NCI-H774 (cell line): ENCODE results near the gene SPNS1.
"Not testable (repeated sequence)": the region's sequence is repeated elsewhere in the genome, so short reads cannot be mapped to it uniquely, and the experiment has no call there.

ENCODE experiments used
- DNase-seq: peaks from one replicate; lab custom pipeline; 2025; lab: John Stamatoyannopoulos, UW

The SPNS1 gene

DNA sequence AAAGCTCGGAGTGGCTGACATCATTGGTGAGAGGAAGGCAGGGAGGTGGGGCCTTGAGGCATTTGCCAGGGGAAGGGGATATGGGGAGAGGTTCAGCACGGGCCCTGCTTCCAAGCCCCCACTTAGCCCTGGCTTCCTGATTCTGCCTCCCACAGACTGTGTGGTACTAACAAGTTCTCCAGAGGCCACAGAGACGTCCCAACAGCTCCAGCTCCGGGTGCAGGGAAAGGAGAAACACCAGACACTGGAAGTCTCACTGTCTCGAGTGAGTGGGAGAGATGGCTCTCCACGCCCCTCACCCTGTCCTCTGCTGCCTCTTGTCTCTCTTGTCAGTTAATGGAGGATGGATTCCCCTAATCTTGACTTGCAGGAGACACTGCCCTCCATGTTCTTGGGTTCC is 15.7 kb upstream of the SPNS1 start:
- DNase-seq, result no peak

DNA sequence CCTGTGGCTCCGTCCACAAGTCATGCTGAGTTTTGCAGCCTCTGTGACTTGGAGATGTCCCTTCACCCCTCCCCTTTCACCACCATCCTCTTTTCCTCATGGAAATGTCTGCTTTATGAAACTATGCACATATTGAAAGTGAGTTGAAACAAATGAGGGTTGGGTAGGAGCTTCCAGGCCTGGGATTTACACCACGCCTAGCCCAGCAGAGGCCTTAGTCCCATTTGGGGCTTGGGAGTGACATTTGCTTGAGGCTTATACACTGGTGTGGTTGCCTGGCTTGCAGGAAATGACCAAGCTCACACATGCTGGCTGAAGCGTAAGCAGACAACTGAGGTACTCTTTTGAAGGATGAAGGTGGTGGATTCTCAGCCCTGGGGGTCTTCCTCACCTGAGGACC is 10.5 kb upstream of the SPNS1 start:
- no peak for DNase-seq

DNA sequence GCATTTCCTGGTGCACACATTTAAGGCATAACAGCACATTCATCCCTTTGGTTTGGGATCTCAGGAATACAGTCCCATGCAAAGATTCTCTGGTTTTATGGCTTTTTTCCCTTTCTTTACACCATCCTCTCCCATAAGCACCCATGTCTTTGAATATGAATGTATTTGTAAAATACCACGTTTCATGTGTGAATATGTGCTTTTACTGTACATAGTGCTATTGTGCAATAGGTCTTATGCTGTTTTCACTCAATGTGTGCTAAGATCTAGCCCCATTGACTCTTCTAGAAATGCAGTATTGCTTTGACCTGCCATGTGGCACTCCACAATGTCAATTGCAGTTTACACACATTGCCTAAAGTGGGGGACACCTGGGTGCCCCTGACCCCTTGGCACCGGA is 10.1 kb upstream of the SPNS1 start:
- no peak for DNase-seq

DNA sequence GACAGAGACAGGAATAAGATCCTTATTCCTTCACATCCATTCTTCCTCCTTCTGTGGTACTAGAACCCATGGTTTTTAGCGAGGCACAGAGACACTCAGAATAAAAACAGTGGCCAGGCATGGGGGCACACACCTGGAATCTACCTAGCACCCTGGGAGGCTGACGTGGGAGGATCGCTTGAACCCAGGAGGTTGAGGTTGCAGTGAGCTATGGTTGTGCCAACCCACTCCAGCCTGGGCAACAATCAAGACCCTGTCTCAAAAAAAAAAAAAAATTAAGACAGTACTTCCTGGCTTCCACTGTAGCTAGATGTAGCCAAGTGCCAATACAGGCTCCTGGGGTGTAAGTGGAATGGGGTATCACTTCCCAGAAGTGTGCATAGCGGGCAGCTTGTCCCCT is 7.4 kb upstream of the SPNS1 start:
- no peak for DNase-seq

DNA sequence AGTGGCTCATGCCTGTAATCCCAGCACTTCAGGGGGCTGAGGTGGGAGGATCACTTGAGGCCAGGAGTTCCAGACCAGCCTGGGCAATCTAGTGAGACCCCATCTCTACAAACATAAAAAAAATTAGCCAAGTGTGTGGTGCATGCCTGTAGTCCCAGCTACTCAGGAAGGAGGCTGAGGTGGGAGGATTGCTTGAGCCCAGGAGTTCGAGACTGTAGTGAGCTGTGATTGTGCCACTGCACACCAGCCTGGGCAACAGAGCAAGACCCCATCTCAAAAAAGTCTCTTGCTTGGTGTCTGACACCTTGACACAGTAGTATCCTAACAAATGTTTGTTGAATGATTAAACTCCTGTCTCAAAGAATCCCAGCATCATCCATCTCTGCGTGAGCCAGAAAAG is 4.9 kb upstream of the SPNS1 start:
- DNase-seq, result not testable (repeated sequence)

DNA sequence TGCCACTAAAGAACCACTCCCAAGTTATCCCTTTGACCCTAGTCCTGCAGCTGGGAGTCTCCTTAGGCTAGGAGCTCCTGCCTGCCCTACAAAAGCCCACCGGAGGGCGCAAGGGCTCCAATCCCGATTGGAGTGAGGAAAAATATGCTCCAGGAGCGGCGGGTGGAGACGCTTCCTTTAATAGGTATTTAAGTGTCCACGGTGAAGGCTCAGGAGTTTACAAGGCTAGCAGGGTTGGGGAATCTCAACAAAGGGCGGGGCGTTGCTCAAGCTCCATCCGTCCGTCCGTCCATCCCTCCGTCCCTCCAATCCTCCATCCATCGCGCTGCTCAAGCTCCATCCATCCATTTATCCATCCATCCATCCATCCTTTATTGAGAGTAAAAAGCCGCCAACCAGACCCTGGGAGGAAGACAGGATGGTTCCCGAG is 556 bp upstream of the SPNS1 start:
- peak; percentile 9 for DNase-seq

DNA sequence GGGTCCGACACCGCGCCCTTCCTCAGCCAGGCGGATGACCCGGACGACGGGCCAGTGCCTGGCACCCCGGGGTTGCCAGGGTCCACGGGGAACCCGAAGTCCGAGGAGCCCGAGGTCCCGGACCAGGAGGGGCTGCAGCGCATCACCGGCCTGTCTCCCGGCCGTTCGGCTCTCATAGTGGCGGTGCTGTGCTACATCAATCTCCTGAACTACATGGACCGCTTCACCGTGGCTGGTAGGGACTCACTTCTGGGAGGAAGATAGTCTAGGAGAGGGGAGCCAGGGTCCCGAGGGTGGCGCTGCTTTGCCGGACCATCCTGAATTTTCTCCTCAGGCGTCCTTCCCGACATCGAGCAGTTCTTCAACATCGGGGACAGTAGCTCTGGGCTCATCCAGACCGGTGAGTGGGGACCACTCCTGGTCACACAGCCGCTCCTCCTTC is 601 bp downstream of the SPNS1 start:
- DNase-seq, result no peak

DNA sequence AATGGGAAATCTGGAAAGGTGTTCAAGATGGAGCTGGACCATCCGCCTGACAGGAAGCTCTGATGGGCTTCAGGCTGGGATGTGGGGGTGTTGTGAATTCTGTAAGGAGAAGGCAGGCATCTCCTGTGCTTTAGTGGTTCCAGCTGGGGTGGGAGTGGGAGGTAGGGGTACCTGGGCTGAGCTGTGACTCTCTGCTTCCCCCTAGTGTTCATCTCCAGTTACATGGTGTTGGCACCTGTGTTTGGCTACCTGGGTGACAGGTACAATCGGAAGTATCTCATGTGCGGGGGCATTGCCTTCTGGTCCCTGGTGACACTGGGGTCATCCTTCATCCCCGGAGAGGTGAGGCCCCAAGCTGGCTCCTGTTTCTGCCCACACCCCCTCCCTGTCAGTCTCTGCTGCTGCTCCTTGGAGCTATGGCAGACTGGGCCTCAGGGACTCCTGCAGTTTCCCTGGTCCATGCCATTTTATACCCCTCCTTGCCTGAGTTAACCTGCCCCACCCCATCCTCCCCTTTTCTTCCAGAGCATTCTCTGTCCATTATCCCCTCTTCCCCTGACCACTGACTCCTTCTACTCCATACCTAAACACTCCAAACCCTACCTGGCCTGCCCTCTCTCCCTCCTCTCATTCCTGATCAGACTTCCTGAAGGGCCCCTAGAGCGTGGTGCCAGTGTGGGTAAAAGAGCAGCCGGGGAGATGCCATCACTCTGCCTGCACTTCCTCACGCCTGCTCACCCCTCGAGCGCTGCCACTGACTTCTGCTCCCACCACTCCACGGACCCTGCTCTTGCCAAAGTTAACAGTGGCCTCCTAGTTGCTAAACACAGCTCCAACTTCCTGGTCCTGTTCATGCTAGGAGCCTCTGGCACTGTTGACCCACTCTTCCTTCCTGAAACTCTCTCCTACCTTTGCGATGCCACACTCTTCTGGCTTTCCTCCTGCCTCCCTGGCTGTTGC is 3.4 kb downstream of the SPNS1 start:
- DNase-seq, result no peak

DNA sequence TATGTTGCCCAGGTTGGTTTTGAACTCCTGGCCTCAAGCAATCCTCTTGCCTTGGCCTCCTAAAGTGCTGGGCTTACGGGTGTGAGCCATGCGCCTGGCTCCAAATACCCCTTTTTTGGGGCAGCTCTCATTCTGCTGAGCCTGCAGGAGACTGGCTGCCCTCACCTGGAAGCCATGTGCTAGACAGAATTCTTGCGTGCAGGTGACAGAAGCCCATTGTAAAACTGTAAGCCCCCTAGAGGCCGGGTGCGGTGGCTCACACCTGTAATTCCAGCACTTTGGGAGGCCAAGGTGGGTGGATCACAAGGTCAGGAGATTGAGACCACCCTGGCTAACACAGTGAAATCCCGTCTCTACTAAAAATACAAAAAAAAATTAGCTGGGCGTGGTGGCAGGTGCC is 5.8 kb downstream of the SPNS1 start:
- not testable (repeated sequence) for DNase-seq

DNA sequence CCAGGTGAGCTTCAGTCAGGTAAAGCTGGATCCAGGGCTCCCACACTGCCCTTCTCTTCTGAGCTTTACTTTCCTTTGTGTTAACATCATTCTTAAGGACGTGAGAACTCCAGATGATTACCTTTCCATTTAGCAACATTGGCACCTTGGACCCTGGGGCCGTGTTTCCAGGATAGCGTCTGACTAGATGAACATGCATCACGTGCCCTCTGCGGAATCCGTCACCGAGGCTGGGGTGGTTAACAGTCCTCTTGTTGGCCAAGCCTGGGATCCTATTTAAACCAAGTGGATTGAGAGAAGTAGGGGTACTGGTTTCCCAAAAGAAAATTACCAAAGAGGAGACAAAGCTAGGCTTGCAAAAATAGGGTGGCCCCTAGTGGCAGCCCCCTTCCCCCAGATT is 6.4 kb downstream of the SPNS1 start:
- no peak for DNase-seq

DNA sequence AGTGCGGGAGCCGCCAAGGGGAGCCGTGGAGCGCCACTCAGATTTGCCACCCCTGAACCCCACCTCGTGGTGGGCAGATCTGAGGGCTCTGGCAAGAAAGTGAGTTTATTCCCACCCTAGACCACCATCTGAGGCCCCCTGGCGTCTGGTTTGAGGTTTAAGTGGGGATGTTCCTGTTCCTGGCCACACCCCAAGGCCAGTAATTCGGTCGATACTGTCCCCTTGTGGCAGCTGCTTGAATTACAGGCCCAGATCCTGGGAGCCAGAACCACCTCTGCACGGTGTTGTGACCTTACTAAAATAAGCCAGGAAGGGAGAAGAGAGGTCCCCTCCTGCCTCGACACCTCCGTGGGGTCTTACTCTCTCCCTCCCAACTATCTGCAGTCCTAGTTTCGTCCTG is 6.9 kb downstream of the SPNS1 start:
- DNase-seq, result no peak

DNA sequence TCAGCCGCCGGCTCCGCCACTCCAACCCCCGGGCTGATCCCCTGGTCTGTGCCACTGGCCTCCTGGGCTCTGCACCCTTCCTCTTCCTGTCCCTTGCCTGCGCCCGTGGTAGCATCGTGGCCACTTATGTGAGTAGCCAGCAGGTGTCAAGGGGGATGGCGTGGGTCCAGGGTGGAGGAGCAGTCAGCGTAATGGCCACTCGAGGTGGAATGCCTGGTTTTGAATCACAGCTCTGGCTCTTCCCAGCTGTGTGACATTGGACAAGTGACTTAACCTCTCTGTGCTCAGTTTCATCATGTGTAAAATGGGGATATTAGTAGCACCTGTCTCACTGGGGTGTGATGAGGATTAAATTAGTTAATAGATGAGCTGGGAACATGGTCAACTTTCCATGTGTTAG is 7.8 kb downstream of the SPNS1 start:
- no peak for DNase-seq

DNA sequence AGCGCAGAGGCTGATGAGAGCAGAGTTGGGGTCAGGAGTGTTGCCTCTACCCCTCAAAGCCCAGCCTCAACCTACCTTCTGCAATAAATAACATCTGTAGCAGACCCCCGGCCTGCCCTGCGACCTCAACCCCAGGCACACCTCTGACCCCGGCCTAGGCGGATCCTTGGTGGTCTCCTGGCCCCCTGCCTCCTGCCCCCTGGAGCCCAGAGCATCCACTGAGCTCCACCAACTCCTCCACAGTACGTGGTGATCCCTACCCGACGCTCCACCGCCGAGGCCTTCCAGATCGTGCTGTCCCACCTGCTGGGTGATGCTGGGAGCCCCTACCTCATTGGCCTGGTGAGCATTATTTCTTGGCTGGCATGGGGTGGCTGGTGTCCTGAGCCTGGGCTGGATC is 8.4 kb downstream of the SPNS1 start:
- DNase-seq, result no peak

DNA sequence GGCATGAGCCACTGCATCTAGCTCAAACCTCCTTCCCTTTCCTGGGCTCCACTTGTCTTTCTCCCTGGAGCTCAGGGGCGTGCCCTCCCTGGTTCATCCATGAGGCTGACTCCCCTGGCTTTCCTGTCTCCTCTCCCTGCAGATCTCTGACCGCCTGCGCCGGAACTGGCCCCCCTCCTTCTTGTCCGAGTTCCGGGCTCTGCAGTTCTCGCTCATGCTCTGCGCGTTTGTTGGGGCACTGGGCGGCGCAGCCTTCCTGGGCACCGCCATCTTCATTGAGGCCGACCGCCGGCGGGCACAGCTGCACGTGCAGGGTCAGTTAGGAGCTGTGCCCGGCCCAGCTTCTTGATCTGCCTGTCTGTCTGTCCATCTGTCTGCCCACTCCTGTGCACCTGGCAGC is 9.1 kb downstream of the SPNS1 start:
- no peak for DNase-seq

DNA sequence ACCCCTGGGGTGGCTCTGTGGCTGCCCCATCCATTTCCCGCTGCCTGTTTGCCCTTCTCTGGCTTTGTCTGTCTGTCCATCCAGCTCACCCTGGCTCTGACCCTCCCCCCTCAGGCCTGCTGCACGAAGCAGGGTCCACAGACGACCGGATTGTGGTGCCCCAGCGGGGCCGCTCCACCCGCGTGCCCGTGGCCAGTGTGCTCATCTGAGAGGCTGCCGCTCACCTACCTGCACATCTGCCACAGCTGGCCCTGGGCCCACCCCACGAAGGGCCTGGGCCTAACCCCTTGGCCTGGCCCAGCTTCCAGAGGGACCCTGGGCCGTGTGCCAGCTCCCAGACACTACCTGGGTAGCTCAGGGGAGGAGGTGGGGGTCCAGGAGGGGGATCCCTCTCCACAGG is 9.5 kb downstream of the SPNS1 start:
- DNase-seq, result no peak

DNA sequence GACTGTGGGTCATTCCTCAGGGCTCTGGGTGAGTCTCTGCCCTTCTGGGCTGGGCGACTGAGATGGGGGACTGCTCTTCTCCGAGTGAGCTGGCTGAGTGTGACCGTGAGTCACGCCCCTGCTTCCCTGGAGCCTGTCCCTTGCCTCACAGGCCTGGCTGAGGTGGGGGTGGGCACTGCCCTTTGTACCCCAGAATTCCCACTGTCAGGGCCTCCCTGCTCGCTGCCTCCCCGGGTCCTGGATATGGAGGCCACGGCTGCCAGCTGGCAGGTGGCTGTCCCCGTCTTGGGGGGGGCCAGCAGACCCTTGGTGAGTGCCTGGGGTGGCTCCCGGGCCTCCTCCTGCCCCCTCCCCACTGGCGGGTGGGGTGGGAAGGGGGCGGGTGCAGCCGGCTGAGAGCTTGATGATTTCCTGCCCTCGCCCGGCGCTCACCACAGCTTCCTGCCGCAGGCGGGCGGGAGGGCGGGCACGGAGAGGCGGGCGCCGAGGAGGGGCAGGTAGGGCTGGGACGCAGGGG is 10.1 kb downstream of the SPNS1 start, which contains the start of gene LAT:
LAT (plus strand) TSS at position 434 of the 517 bp plus-strand sequence. CDS start 366 bp downstream, outside the sequence.
- no peak for DNase-seq

DNA sequence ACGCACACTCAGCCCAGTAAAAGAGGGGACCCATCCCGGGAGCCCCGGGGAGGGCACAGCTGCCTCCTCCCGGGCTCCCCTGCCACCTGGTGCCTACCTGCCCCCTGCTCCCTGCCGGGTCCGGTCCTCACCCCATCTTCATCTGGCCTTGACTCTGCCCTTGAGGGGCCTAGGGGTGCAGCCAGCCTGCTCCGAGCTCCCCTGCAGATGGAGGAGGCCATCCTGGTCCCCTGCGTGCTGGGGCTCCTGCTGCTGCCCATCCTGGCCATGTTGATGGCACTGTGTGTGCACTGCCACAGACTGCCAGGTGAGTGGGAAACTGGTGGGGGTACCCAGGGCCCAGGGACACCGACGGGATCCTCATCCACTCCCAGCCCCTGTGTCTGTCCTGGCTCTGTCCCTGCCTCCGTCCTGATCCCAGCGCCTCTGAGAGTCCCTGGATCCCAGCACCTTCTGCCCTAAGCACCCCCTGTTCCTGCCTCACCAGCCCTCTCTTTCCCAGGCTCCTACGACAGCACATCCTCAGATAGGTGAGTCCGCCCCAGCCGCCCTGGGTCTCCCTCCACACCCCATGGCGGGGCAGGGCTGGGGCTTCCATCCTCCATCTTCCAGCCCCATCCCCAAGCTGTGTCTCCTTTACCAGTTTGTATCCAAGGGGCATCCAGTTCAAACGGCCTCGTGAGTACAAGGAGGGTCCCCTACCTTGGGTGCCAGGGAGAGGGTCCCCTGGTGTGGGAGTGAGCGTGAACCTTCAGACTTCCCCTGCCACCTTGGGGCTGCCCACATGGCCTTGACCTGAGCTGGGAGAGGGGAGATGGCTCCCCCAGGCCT is 10.8 kb downstream of the SPNS1 start:
- no peak for DNase-seq

DNA sequence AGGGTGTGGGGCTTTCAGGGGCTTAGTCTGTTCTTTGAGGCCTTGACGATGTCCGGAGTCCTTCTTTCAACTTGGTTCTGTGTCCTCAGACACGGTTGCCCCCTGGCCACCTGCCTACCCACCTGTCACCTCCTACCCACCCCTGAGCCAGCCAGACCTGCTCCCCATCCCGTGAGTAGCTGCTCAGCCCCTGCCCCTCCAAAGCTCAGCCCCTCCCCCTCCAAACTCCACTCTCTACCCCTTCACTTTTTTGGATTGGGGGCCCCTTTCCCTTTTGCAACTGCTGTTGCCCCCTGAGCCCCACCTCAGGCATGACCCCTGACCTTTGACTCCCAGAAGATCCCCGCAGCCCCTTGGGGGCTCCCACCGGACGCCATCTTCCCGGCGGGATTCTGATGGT is 11.5 kb downstream of the SPNS1 start:
- DNase-seq, result no peak

DNA sequence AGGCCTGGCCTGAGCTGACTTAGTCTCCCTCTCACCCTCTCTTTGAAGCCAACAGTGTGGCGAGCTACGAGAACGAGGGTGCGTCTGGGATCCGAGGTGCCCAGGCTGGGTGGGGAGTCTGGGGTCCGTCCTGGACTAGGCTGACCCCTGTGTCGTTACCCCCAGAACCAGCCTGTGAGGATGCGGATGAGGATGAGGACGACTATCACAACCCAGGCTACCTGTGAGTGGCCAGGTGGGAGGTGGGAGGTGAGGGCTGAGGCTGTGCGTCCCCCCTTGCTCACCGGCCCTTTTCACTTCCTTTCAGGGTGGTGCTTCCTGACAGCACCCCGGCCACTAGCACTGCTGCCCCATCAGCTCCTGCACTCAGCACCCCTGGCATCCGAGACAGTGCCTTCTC is 11.9 kb downstream of the SPNS1 start:
- DNase-seq, result no peak

DNA sequence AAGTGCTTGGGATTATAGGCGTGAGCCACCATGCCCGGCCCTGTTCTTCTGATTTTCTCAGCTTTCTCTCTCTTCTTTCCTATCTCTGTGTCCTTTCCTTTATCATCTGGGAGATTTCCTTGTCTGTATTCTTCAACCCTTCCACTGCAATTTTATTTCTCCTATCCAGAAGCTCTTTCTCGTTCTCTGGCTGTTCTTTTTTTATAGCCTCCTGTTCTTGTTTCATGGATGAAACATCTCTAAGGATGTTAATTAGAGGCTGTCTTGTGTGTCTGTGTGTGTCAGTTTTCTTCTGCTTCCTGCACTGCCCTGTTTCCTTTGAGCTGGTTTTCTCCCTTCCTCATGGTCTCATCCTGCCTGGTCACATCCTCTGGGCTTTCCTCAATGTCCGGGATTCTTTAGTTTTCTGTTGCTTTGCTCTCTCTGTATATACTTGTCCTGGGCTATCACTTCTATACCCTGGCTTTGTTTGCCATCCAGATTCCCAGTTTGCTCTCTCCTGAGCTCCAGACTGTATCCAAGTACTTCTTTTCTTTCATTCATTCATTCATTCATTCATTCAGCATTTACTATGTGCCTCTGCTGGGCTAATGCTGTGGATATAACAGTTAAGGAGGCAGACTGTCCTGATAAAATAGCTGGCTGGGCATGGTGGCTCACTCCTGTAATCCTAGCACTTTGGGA is 12.7 kb downstream of the SPNS1 start:
- DNase-seq, result no peak

DNA sequence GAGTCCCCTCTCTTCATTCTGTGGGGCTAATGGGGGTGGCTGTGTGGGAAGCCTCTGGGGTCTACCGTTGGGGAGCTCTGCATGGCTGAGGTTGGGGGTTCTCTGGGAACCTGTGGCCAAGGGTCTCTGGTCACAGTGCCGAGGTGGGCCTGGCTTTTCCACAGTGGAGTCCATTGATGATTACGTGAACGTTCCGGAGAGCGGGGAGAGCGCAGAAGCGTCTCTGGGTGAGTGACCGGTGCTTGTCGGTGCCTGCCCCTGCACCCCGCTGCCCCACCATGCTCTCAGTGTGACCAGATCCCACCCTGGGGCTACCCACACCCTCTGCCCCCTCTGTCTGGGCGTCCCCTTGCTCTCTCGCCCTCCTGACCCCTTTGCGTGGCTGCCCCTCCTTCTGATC is 14.8 kb downstream of the SPNS1 start:
- DNase-seq, result no peak
